ENCODE measurements around the gene SLC39A7. TPM values are rescaled to one million over a fixed set of nuclear protein-coding genes. Genes with fewer than 3 reads are reported as not detected.

Gene SLC39A7, protein sequence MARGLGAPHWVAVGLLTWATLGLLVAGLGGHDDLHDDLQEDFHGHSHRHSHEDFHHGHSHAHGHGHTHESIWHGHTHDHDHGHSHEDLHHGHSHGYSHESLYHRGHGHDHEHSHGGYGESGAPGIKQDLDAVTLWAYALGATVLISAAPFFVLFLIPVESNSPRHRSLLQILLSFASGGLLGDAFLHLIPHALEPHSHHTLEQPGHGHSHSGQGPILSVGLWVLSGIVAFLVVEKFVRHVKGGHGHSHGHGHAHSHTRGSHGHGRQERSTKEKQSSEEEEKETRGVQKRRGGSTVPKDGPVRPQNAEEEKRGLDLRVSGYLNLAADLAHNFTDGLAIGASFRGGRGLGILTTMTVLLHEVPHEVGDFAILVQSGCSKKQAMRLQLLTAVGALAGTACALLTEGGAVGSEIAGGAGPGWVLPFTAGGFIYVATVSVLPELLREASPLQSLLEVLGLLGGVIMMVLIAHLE
- total RNA-seq, result 93.6 and 99.4 TPM in 2 replicates

DNA sequence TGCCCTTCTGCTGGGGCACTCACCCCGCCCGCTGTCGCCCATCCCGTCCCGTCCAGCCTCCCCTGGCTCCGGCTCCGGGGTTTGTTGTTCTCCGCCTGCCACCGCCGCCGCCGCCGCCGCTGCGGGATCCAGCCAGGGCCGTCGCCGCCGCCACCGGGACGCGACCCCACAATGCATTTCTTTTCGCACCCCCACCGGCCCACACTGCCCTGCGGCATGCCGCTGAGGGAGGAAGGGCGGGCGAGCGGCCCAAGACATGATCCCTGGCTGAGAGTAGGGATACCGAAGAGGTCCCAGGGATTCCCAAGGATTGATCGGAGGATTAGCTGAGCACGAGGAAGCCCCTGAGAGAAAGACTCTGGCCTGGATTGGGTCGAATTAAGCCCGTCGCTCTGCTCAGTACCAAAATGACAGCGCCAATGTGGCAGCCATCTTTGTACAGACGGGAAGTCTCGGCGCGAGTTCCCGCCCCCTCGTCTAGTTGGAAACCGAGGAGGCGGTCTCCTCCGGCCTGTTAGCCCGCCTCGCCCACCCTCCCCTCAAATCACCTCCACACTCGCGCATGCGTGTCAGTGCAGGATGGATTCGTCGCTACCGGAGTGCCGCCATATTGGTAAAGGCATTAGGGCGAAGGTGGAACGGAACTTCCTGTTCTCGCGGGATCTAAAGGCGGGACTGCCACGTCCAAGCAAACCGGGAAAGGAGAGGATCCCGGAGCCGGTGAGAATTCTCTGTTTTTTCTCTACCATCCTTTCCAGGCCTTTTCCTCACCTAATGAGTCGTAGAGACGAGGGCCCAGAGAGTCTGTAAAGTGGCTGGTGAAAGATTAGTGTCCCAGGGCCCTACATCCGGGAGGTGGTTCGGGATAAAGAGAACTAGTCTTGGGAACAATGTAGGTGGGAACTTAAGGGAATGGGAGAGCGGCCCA lies at the start of gene SLC39A7, which contains the start of gene RXRB:
SLC39A7 (plus strand) TSS at position 649 of the 928 bp plus-strand sequence. CDS start 379 bp downstream, outside the sequence.
RXRB (minus strand) TSS at position 447 of the 928 bp plus-strand sequence; CDS start at position 258, 189 bp downstream.
- DNase-seq, result peak; percentile 100

GRCh38 chr6:33151050-33151449 lies 49.6 kb upstream of the SLC39A7 start:
- DNase-seq, result no peak

DNA sequence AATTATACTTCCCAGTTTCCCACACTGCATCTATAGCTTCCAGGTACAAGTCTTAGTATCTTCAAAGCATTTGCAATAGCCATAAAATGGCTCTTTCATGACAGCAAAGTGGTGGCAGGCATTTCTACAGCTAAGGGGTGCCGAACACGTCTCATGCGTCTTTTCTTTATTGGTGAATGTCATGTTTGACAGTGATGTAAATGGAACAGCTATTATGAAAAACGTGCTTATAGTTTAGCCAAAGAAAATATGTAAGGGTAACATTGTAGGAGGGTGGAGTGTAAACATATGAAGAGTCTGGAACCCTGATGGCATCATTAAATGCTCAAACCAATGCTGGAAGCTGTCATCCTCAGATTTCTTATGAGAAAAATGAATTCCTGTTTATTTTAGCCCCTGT lies 46.3 kb upstream of the SLC39A7 start:
- DNase-seq, result no peak

DNA sequence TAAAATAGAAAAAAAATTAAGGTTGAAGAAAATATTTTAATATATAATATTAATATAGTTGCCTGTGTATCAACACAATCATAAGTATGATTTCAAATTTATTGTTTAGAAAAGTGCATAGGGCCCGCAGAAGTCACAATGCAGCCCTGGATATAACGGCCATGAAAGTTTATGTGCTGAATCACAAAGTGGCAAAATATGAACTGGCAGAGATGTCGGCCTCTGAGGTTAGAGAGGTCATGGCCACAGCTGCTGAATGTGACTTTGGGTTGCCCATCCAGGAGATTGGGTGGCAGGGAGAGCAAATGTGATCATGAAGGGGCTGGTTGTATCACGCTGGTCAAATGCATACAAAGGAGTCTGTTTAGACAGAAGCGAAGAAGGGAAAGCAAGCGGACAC lies 44.1 kb upstream of the SLC39A7 start:
- DNase-seq, result no peak

DNA sequence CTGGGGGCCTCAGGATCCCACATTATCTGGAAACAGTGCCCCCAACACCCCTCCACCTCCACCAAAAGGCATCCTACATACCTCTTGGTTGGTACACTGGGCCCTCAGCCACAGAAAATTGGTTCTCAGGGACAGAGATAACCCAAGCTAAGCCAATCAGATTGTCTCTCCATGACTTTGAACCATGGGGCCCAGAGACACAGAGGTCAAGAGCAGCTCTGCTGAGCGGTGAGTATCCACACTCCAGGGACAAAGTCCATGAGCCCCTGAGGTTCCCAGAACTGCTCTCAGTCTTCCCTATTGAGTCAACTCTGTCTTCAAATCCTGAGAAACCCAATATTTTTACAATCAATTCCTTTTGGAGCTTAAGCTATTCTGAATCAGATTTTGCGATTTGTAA lies 43.7 kb upstream of the SLC39A7 start:
- DNase-seq, result no peak

- DNase-seq, result no peak
Measured at GRCh38 chr6:33160096-33160495, 40.6 kb upstream of the SLC39A7 start.

- no peak for DNase-seq
Measured at GRCh38 chr6:33160728-33161344, 39.8 kb upstream of the SLC39A7 start.

GRCh38 chr6:33161354-33162331 lies 39.0 kb upstream of the SLC39A7 start:
- DNase-seq, result peak; percentile 74

DNA sequence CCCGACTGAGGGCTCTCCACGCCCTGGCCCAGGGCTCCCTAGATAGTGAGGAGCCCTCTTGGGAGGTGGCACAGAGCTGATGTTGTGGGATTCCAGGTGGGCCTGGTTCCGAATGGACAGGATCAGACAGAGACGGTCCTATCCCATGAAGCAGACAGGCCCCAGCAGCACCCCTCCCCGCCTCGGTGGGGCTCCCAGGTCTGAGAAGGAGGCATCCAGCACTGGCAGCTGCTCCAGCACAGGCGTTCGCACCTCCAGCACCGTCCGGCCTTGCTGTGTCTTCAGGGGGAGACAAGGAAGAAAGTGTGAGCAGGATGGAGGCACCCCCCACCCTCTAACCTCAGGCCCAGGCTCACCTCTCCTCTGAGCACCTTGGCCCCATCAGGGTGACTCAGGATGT lies 37.1 kb upstream of the SLC39A7 start:
- no peak for DNase-seq

- DNase-seq, result no peak
Measured at GRCh38 chr6:33164176-33164575, 36.5 kb upstream of the SLC39A7 start.

DNA sequence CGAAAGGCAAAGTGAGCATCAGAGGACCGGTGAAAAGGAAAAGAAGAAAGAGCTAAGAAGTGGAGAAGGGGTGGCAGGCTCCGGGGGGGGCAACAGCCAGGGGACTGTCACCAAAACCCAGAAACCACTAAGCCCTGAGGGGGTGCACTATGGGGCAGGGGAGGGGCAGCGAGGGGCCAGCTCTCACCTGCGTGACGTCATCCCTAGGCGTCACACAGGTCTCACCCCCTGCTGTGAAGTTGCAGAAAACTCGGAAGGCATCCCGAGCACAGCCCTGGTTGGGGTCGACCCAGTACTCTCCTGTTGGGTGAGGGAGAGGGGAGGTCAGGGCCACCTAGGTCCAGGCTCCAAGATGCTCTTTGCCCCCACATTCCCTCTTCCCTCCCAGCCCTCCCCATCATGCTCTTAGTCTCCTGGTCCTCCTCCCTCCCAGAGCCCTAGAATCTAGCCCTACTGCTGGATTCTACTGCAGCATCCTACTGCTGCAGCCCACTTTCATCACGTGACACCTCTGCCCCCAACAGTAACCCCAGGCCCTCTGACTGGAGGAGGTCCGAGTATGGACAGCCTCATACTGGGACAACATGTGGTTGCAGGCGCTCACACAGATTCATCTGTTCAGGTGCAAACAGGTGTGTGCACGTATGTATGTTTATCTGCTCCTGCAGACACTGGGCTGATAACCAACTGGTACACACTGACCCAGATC lies 35.8 kb upstream of the SLC39A7 start:
- no peak for DNase-seq

GRCh38 chr6:33165581-33166258 lies 34.9 kb upstream of the SLC39A7 start:
- no peak for DNase-seq

DNA sequence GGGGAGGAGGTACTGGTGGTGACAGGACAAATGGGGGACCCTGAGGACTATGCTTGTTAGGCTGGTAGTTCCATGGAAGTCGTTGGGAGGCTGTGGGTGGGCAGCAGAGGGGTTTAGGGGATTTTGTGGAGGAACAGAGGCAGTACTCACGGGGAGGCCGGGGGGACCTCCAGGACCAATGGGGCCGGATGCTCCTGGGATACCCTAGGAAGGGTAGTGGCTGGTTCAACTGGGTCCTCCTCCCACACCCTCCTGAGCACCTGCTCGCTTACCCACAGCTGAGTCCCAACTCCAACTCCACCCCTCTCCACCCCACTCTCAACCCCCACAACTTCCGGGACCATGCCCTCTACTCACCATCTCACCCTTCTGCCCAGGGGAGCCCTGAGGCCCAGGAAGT lies 34.3 kb upstream of the SLC39A7 start:
- DNase-seq, result no peak

- no peak for DNase-seq
Measured at GRCh38 chr6:33166811-33167210, 33.9 kb upstream of the SLC39A7 start.

DNA sequence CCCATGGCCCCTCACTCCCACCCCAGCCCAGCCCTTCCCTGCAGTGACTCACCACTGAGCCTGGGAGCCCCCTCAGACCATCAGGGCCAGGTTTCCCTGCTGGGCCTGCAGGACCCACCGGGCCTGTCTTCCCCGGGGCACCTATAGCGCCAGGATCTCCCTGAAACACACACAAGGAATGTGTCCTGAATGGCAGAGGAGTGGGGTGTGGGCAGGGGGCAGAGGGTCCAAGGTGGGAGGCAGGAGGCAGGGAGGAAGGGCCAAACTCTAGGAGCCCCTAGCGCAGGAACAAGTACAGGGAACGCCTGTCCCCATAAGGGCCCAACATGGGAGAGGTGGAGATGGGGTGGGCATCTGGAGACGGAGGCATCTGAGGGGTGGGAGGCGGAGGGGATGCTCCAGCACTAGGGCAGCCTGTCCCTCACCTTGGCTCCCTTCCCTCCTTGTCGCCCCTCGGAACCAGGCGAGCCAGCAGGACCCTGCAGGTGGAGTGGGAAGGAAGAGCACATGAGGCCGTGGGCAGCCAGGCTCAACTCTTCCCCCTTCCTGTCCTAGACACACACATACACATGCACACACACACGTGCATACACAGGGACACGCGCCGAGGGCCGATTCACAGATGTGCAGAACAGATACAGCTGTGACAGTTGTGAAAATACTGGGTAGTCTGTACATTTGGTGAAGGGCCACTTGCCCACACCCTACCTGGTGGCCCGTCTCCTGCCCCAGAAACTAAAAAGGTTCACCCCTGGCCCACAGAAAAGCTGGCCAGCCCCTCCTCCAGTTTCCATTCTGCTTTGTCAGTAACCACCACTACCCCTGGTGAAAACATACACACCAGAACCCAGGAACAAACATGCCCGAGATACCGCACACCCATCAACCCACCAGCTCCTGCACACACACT lies 33.0 kb upstream of the SLC39A7 start:
- no peak for DNase-seq

DNA sequence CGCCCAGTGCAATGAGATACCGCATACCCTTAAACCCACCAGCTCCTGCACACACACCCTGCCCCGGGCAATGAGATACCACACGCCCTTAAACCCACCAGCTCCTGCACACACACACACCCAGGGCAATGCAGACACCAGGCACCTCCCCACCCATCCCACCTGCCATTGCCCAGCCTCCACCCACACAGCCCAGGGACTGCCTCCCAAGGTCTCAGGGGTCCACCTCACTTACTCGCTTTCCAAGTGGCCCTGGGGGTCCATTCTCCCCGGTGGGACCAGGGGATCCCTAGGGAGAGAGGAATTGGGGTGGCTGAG lies 32.4 kb upstream of the SLC39A7 start:
- no peak for DNase-seq

GRCh38 chr6:33168639-33169038 lies 32.0 kb upstream of the SLC39A7 start:
- DNase-seq, result no peak

DNA sequence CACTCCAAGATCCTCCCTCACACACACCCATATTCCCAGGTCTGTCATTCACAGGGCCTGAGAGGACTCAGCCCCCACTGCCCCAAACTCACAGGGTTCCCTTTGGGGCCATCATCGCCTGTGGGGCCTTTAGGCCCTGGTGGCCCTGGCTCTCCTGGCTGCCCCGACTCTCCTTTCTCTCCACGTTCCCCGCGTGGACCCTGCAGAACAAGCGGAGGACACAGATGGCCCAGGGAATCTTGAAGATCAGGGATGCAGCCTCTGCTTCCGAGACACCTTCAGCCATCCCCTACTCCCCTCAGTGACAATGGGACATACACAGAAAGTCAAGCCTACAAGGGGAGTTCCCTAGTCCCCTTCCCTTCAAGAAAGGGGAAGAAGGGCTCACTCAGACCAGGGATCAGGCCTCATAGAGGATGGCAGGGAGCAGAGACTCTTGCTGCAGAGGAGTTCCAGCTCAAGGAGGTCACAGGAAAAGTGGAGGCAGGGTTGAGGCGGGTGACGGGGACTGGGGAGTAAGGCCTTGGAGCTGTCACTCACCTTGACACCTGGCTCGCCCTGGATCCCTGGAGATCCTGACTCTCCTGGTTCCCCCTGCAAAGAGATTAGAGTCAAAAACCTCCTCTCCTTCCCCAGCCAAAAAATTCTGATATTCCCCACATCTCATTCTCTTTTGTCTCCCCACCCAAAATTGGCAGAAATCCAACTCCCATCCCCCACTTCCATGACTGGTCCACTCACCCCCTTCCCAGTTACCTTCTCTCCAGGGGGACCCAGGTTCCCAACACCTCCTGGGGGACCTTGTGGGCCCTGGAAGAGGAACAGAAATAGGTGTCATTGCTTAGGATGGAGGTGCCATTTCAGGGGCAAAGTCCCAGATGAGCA lies 31.1 kb upstream of the SLC39A7 start:
- no peak for DNase-seq

Measured in dermis blood vessel endothelial cell (primary cell).